Measurements from ENCODE around the gene CTR9.

- TF ChIP-seq CTCF (IDR thresholded peaks at IDR 0.05; ENCODE audit: borderline replicate concordance, extremely low read depth, low read length, poor library complexity, severe bottlenecking) (no peak), EZH2 (IDR thresholded peaks at IDR 0.05; ENCODE audit: borderline replicate concordance, low read depth, low read length, severe bottlenecking) (no peak)
Measured at GRCh38 chr11:10780040-10780439, 29.0 kb downstream of the CTR9 start.

Data from DND-41 (cell line).